Measurements from ENCODE around the gene AKT3.

AKT3 gene

DNA sequence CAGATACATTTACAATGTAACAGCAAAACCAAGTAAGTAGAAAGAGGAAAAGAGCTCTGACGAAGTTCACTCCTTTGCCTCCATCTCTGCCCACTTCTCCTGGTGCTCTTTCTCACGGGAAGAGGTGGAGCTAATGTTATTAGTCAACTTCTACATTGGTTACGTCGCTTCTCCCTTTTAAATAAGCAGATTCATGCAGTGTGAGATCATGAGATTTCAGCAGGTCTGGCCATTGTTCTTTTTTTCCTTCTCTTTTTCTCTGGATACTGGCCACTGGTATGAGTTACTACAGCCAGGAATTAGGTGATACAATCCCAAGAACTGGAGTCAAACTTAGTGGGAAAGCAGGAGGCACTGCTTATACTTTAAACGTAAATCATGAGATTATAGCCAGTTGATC is 207.1 kb downstream of the AKT3 start:
- peak; percentile 89 for DNase-seq (ENCODE audit: low read depth)

DNA sequence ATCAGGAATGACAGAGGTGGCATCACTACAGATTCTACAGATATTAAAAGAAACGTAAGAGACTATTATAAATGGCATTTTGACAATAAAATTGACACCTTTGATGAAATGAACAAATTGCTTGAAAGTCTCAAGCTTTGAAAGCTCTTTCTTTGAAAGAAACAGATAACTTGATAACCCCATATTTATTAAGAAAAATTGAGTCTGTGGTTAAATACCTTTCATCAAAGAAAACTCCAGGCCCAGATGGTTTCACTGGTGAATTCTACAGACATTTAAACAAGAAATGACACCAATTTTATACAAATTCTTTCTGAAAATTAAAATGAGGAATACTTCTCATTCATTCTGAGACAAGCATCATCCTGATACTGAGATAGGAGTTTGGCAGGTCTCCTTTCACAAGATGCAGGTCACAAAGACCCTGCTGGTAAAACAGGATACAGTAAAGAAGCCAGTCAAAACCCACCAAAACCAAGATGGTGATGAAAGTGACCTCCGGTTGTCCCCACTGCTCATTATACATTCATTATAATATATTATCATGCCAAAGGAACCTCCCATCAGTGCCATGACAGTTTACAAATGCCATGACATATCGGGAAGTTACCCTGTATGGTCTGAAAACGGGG is 210.9 kb downstream of the AKT3 start:
- TF ChIP-seq CTCF (IDR thresholded peaks at IDR 0.05; ENCODE audit: low read length, missing control alignments), result no peak
- no peak overlapping the region for H3K4me3 ChIP-seq (replicated peaks; ENCODE audit: low read depth, low read length)
- no peak for DNase-seq (ENCODE audit: low read depth)

More for the DNA sequence above, 207.1 kb downstream of the AKT3 start:
- no peak overlapping the region for H3K4me3 ChIP-seq (replicated peaks; ENCODE audit: low read depth, low read length)
- no peak for TF ChIP-seq CTCF (IDR thresholded peaks at IDR 0.05; ENCODE audit: low read length, missing control alignments)

DNA sequence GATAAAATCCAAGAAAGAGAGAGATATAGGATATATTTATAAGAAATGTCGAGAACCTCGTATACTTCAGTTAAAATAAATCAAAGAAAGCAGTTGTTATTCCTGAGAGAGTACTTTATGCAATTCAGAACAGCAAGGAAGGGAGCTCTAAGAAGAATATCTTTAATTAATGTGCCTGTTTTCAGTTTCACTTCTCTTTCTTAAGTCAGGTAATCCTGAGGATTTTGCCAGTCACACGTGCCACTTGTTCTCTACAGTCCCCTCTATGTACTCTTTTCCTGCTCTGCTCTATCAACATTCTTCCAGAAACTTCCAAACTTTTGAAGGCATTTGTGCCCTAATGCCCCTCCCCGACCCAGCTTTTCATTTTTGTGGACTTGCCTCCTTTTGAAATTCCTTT is 211.9 kb downstream of the AKT3 start:
- DNase-seq (ENCODE audit: low read depth), result no peak
- no peak for TF ChIP-seq CTCF (IDR thresholded peaks at IDR 0.05; ENCODE audit: low read length, missing control alignments)
- H3K4me3 ChIP-seq (replicated peaks; ENCODE audit: low read depth, low read length), result no peak overlapping the region

- TF ChIP-seq CTCF (IDR thresholded peaks at IDR 0.05; ENCODE audit: low read length, missing control alignments), result no peak
Observed at GRCh38 chr1:243628476-243628907, 221.6 kb downstream of the AKT3 start.

GRCh38 chr1:243623841-243624240 is 226.2 kb downstream of the AKT3 start:
- no peak for TF ChIP-seq CTCF (IDR thresholded peaks at IDR 0.05; ENCODE audit: low read length, missing control alignments)
- no peak overlapping the region for H3K4me3 ChIP-seq (replicated peaks; ENCODE audit: low read depth, low read length)
- peak; percentile 33 for DNase-seq (ENCODE audit: low read depth)

More at GRCh38 chr1:243628476-243628907, 221.6 kb downstream of the AKT3 start:
- DNase-seq (ENCODE audit: low read depth), result peak; percentile 18
- no peak overlapping the region for H3K4me3 ChIP-seq (replicated peaks; ENCODE audit: low read depth, low read length)

- DNase-seq (ENCODE audit: low read depth), result peak; percentile 20
- H3K4me3 ChIP-seq (replicated peaks; ENCODE audit: low read depth, low read length), result no peak overlapping the region
- no peak for TF ChIP-seq CTCF (IDR thresholded peaks at IDR 0.05; ENCODE audit: low read length, missing control alignments)
Observed at GRCh38 chr1:243621973-243622372, 228.1 kb downstream of the AKT3 start.

DNA sequence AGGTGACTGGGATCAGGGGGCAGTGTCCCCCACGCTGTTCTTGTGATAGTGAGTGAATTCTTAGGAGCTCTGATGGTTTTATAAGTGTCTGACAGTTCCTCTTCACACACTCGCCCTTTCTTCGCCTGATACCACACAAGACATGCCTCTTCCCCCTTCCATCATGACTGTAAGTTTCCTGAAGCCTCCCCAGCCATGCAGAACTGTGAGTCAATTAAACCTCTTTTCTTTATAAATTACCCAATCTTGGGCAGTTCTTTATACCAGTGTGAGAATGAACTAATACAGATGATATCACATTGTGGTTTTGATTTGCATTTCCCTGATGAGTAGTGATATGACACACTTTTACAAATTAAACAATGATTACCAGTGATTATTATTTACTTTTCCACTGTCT is 229.9 kb downstream of the AKT3 start:
- no peak for TF ChIP-seq CTCF (IDR thresholded peaks at IDR 0.05; ENCODE audit: low read length, missing control alignments)
- DNase-seq (ENCODE audit: low read depth), result no peak
- H3K4me3 ChIP-seq (replicated peaks; ENCODE audit: low read depth, low read length), result no peak overlapping the region
